IMR-90 (cell line): ENCODE data around the gene TRAF3.

Experiments
- BHLHE40 ChIP-seq: fragments of 150-350 bp; IDR thresholded peaks from 2 replicates; pipeline ENCODE4 v1.6.1; 2016; ENCODE audit warnings: mild to moderate bottlenecking, low read depth, low read length
- CEBPB ChIP-seq: IDR thresholded peaks from 2 replicates; pipeline ENCODE4 v1.6.1; 2012; ENCODE audit warnings: low read depth, low read length, improper control_type of control experiment
- FOS ChIP-seq: fragments of 150-350 bp; IDR thresholded peaks from 2 replicates; pipeline ENCODE4 v1.6.1; 2016; ENCODE audit warnings: low read depth, low read length
- POLR2A ChIP-seq: IDR thresholded peaks from 2 replicates; pipeline ENCODE4 v1.6.1; 2012; ENCODE audit warnings: mild to moderate bottlenecking, low read depth, low read length
- RAD21 ChIP-seq: IDR thresholded peaks from 2 replicates; pipeline ENCODE4 v1.6.1; 2012; ENCODE audit warnings: low read length, improper control_type of control experiment
- RCOR1 ChIP-seq: IDR thresholded peaks from 2 replicates; pipeline ENCODE4 v1.6.1; 2012; ENCODE audit warnings: mild to moderate bottlenecking, low read length, improper control_type of control experiment; ENCODE audit not compliant: insufficient replicate concordance
- RFX5 ChIP-seq: IDR thresholded peaks from 2 replicates; pipeline ENCODE4 v1.8.0; 2012; ENCODE audit warnings: low read depth, mild to moderate bottlenecking, low read length, moderate library complexity
- TF ChIP-seq, protein P1 (sequence below): conservative IDR thresholded peaks from 2 replicates; pipeline ENCODE4 v1.5.1; 2012; ENCODE audit warnings: mild to moderate bottlenecking, low read depth, low read length, improper control_type of control experiment
- TF ChIP-seq, protein P2 (sequence below): fragments of 150-350 bp; IDR thresholded peaks from 2 replicates; pipeline ENCODE4 v1.6.1; 2017; ENCODE audit warnings: mild to moderate bottlenecking, antibody characterized with exemption, low read length, low read depth

DNA sequence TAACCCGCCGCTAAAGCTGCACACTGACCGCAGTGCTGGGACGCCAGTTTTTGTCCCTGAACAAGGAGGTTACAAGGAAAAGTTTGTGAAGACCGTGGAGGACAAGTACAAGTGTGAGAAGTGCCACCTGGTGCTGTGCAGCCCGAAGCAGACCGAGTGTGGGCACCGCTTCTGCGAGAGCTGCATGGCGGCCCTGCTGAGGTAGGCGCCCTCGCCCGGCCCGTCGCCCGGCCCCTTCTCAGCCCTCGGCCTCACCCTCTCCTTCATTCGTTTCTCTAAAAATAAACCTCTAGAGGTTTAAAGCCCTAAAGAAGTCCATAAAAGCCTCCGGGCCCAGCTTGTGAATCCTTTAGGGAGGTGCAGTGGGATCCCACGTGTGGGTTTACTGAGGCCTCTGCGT lies 93.0 kb downstream of the TRAF3 start:
- TF ChIP-seq, protein P1, sequence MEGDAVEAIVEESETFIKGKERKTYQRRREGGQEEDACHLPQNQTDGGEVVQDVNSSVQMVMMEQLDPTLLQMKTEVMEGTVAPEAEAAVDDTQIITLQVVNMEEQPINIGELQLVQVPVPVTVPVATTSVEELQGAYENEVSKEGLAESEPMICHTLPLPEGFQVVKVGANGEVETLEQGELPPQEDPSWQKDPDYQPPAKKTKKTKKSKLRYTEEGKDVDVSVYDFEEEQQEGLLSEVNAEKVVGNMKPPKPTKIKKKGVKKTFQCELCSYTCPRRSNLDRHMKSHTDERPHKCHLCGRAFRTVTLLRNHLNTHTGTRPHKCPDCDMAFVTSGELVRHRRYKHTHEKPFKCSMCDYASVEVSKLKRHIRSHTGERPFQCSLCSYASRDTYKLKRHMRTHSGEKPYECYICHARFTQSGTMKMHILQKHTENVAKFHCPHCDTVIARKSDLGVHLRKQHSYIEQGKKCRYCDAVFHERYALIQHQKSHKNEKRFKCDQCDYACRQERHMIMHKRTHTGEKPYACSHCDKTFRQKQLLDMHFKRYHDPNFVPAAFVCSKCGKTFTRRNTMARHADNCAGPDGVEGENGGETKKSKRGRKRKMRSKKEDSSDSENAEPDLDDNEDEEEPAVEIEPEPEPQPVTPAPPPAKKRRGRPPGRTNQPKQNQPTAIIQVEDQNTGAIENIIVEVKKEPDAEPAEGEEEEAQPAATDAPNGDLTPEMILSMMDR, result no peak
- no peak for TF ChIP-seq FOS
- TF ChIP-seq POLR2A, result no peak
- no peak for TF ChIP-seq RFX5
- TF ChIP-seq RAD21, result no peak
- TF ChIP-seq, protein P2, sequence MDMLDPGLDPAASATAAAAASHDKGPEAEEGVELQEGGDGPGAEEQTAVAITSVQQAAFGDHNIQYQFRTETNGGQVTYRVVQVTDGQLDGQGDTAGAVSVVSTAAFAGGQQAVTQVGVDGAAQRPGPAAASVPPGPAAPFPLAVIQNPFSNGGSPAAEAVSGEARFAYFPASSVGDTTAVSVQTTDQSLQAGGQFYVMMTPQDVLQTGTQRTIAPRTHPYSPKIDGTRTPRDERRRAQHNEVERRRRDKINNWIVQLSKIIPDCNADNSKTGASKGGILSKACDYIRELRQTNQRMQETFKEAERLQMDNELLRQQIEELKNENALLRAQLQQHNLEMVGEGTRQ, result no peak
- no peak for TF ChIP-seq CEBPB
- no peak for TF ChIP-seq RCOR1
- TF ChIP-seq BHLHE40, result no peak
